ENCODE measurements around the gene LSP1.

The LSP1 gene

GRCh38 chr11:1861435-1862411, 8.8 kb downstream of the LSP1 start:
- no peak for TF ChIP-seq CTCF (IDR thresholded peaks at IDR 0.05; ENCODE audit: low read depth, low read length)
- DNase-seq (ENCODE audit: extremely low read depth, low read depth) = no peak

GRCh38 chr11:1862588-1863351, 9.9 kb downstream of the LSP1 start:
- no peak for TF ChIP-seq CTCF (IDR thresholded peaks at IDR 0.05; ENCODE audit: low read depth, low read length)
- no peak for DNase-seq (ENCODE audit: extremely low read depth, low read depth)

- no peak for TF ChIP-seq CTCF (IDR thresholded peaks at IDR 0.05; ENCODE audit: low read depth, low read length)
- peak; percentile 68 for DNase-seq (ENCODE audit: extremely low read depth, low read depth)
These were observed 10.7 kb downstream of the LSP1 start for GRCh38 chr11:1863352-1864216.

GRCh38 chr11:1864231-1864630, 11.3 kb downstream of the LSP1 start:
- TF ChIP-seq CTCF (IDR thresholded peaks at IDR 0.05; ENCODE audit: low read depth, low read length) = no peak
- no peak for DNase-seq (ENCODE audit: extremely low read depth, low read depth)

- no peak for DNase-seq (ENCODE audit: extremely low read depth, low read depth)
- TF ChIP-seq CTCF (IDR thresholded peaks at IDR 0.05; ENCODE audit: low read depth, low read length) = no peak
These were observed 12.2 kb downstream of the LSP1 start for GRCh38 chr11:1864831-1865665.

- TF ChIP-seq CTCF (IDR thresholded peaks at IDR 0.05; ENCODE audit: low read depth, low read length) = no peak
These were observed 13.3 kb downstream of the LSP1 start for GRCh38 chr11:1866226-1866625.

More at GRCh38 chr11:1866226-1866625, 13.3 kb downstream of the LSP1 start:
- no peak for DNase-seq (ENCODE audit: extremely low read depth, low read depth)

Data from AG09319 (cell line).